HG03108 (cell line): ENCODE measurements around the gene UBE2A.

ENCODE experiments used
- ATAC-seq: cut with Tn5 transposase; IDR thresholded peaks from one replicate; pipeline ENCODE4 v1.9.1; 2021; ENCODE audit warnings: moderate library complexity; ENCODE audit not compliant: unreplicated experiment

The UBE2A gene

DNA sequence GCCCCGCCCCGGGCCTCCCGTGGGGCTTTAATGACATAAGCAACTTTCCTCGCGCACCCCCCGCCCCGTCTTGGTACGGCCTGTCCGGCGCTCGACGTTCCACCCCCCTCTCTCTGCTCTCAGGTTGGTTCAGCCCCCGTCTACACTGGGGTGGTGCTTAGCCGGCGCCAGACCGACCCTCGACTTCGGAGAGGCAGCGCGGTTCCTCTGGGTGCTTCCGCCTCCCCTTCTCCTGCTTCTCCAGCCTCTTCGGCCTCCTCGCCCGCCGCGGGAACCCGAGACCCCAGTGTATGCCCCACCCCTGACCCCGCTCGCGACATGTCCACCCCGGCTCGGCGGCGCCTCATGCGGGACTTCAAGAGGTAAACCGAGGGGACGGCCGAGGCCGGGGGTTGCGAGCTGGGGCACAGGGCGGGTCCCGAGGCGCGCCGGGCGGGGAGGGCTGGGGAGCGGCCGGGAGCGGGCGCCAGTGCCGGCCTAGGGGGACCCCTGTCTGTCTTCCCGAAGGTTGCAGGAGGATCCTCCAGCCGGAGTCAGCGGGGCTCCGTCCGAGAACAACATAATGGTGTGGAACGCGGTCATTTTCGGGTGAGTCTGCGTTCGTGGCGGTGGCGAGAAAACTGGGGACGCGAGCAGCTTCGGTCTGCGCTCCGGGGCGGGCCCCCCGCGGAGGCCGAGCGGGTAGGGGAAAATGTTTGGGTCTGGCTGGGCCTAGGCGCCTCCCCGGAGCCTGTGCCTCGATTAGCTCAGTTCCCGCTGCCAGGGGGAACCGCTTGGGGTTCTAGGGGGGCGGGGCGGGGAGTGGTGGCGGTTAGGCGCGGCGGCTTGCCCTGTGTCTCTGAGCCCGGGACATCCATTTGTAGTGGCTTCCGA, at the start of gene UBE2A:
UBE2A (plus strand) TSS at position 170 of the 873 bp plus-strand sequence; CDS start at position 319, 149 bp downstream.
- ATAC-seq: peak; percentile 73

DNA sequence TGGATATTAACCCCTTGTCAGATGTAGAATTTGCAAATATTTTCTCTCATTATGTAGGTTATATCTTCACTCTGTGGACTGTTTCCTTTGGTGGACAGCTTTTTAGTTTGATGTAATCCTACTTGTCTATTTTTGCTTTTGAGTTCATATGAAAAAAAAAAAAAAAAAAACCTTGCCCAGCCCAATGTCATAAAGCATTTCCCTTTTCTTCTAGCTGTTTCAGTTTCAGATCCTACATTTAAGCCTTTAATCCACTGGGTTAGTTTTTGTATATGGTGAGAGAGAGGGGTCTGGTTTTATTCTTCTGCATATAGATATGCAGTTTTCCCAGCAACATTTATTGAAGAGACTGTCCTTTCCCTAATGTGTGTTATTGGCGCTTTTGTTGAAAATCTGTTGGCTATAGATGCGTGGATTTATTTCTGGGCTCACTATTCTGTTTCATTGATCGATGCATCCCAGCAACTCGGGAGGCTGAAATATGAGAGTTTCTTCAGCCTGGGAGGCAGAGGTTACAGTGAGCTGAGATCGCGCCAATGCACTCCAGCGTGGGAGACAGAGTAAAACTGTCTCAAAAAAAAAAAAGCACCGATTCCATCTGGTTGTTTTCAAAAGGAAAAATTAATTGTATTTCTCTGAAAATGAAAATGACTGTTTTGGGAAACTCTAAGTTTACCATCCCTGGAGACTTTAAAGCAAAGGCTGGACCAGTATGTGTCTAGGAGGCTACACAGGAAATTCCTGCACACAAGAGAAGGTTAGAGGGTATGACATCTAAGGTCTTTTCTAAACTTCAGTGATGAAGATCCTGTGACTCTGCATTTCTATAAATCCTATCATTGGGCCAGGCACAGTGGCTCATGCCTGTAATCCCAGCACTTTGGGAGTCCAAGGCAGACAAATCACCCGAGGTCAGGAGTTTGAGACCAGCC, 44.8 kb upstream of the UBE2A start:
- no peak for ATAC-seq

DNA sequence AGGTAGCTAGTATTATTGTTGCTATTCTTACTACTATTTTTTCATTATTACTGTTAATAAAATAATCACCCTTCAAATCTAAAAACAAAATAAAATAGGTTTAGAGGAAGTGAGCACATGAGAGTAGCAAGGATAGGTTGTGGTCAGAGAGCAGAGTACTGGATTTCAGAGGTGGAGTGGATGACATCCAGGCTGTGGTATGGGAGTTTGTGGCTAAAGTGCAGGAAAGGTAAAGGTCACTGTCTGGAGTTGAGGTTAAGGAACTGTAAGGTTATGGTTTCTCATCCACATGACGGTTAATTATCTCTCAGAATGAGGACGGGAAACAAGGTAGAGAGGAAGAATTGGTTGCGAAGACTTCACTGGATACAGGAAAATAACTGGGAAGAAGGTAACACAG, 36.9 kb upstream of the UBE2A start:
- ATAC-seq: no peak

DNA sequence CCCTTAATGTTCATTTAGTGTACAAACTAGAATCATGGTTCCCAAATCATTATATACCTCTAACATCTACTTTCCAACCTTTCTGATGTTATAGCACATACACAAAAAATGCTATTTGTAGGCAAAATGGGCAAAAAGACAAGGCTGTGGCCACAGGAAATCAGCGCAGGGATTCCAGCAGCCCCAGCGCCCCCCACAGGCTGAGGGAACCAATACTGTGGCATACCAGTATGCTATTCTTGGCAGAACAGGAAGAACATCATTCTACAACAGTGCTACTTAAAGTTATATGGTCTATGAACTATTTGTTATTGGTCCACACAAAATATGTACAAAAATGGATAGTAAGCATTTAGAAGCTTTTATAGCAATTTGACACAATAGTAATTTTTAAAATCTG, 34.5 kb upstream of the UBE2A start:
- no peak for ATAC-seq

DNA sequence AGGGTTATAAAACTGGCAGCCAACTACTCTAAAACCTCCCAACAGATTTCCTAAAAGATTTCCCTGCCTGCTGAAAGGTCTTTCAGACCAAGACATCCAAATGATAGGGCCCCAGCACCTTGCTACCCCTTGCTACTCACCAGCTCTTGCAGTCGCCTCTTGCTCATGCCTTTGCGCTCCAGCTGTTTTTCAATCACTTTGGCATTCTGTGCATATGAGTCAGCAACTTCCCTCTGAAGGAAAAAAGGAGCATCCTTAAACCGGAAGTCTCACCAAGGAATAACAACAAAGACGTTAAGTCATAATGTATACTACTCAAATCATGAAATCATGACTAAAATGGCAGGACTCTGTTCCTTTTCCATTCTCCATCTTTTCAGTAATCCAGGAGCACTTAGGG, 33.2 kb upstream of the UBE2A start:
- no peak for ATAC-seq

DNA sequence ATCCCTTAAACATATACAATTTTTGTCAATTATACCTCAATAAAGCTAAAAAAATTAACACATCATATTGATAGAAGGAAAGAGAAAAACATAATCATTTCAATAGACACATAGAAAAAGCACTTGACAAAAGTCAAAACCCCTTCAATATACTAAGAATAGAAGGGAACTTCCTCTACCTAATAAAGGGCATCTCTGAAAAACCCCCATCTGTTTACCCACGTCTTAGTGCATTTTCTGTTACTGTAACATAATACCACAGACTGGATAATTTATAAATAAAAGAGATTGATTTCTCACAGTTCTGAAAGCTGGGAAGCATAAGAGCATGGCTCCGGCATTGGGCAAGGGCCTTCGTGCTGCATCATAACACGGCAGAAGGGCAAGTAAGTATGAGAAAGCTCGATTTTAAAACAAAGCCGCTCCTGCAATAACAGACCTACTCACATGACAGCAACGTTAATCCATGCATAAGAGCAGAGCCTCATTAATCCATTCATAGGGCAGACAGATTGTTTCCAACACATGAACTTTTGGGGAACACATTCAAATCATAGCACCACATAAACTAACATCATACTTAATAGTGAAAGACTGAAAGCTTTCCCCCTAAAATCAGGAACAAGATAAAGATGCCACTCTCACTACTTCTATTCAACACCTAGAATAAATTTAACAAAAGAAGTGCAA, 24.9 kb upstream of the UBE2A start:
- no peak for ATAC-seq

DNA sequence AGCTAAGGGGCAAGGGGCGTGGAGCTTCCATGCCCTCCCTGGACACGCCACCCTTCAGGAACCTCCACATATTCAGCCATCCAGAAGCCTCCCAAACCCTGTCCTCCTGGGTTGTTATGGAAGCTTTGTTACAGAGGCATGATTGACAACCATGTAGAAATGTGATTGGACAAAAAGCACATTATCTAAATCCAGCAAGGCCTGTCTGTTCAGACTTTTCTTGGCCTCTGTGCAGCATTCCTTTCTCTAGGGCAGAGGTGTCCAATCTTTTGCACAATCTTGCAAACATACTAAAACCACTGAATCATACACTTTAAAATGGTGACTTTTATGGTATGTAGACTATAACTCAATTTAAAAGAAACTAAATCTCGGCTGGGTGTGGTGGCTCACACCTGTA, 21.9 kb upstream of the UBE2A start:
- ATAC-seq: no peak

DNA sequence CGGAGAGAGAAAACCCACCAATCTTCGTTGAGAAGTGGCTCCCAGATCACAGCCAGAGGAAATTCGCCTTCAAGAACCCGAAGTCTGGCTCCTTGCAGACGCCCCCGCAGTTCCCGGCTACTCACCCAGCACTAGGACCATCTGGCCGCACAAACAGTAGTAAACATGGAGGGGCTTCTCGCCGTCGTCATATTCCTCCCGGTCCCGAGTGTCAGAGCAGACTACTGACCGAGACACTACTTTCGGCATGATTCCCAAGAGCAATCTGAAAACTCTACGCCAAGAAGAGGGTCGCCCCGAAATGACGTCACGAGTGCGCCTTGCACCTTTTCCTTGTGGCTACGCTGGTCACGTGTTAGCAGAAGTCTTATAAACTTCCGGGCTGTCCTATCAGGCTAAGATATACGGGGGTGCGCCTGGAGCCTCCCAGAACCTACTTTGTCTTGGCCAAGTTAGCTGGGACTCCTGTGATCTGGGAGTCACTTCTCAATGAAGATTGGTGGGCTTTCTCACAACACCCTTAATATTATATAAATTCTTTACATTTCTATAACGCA, 9.2 kb upstream of the UBE2A start, which contains the start of gene STEEP1:
STEEP1 (minus strand) TSS at position 303 of the 557 bp plus-strand sequence; CDS start at position 249, 54 bp downstream.
- ATAC-seq: peak; percentile 89

DNA sequence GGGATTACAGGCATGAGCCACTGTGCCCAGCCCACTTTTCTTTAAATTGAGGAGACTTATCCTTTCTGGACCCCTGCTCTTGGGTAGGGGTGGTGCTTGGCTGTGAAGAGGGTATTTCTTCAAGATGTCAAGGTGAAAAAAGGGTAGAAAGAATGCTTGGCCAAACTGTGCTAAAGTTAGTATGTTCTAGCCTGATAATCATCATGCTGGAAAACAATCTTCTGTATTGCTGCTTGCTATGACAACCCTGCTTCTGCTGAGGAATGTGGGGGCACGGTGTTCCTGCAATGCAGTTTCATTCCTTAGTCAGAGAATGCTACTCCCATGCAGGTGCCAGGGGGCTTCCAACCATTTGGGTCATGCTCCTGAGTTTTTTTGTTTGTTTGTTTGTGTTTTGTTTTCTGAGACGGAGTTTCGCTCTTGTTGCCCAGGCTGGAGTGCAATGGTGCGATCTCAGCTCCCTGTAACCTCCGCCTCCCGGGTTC, 4.0 kb upstream of the UBE2A start:
- no peak for ATAC-seq

DNA sequence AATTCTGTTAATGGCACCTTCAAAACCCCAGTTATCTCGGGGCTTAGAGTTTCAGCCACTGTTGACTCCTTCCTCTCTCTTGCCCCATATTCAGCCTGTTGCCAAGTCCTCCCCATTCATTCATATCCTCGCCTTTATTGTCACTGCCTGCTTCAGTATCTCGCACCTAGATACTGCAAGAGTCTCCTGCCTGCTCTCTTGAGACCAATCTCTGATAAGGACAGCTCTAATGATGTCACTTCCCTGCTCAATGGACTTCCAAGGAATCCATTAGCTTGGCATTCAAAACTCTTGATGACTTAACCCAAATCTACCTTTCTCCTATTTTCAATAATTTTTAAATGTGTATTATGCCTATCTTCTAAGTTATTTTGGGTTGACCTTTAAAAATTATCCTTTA, 1.1 kb upstream of the UBE2A start:
- no peak for ATAC-seq

DNA sequence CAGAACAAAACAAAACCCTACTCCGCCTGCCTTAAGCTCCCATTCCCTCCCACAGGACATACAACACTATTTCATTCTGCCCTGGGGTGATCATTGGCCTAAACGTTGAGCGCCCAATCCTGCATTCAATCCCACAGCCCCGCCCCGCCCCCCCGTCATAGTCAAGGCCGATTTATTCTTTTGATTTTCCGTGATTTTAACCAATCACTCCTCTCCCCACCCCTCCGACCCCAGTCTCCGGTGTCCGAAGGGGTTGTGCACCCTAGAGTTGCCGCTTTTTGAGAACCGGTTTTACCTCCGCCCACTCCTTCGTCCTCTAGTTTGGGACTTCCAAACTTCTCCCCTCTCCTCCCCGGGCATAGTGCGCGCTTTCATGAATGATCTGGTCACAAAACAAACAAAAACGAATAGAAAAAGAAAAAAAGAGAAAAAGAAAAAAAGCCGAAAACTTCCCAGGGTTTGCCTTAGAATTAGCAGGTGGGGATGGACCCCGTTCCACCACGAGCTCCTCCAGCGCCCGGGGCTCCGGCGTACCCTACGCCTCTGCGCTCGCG, 446 bp upstream of the UBE2A start:
- ATAC-seq: no peak

DNA sequence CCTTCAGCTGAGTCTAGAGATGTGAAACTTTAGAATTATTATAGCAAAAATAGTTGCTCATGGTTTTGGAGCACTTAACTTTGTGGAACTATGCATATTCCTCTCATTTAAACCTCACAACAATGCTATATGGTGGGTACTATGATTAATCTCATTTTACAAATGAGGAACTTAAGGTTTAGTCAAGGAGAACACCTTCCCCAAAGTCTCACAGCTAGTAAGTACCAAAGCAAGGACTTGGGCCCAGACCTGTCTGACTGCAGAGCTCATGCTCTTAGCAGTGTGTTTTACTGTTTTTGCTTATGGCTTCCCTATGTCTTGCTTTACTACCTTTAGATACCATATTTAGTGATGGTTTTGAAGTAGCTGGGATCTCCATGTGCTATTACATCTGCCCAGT, 5.1 kb downstream of the UBE2A start:
- no peak for ATAC-seq

DNA sequence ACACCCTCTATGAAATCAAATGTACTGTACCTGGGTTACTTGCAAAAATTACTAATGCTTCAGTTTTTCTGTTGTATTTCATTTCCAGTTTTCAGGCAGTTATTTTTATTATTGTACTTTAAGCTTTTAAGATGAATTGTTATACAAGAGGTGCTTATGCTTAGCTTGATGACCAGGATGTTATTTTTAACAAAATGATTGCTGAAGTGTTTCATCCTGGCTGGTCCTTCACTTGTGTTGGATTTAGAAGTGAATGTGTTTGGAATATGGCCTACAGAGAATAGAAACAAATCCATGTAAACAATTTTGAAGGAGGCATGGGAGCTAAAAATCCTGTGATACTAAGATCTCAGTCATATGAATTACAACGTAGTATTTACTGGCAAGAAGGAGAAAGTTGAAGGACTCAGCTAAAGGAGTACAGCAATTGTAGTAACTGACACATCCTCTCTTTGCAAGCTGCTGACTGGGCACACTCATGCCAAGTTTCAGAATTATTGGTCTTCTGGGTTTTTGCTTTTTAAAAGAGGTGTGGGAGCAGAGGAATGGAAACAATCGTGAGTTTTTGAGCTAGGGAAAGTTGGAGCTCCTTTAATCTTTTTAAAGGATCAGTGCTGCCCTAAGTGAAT, 9.2 kb downstream of the UBE2A start:
- ATAC-seq: no peak

DNA sequence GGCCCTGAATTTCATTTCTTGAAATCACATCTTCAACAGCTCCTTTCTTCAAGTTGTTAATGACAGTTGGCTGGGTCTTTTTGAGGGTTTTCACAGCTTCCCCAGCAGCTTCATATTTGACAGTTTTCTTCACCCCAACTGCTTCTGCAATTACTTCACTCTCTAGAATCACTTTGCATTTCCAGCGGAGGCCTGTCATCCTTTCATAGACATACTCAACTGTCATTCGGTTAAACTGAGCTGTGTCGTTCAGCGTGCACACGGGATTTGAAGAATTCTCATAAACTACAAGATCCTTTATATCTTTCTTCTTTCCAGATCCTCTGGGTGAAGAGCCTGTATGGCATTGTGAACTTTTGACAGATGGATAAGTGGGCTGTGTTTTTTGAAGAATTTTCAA, 15.4 kb downstream of the UBE2A start:
- ATAC-seq: no peak

DNA sequence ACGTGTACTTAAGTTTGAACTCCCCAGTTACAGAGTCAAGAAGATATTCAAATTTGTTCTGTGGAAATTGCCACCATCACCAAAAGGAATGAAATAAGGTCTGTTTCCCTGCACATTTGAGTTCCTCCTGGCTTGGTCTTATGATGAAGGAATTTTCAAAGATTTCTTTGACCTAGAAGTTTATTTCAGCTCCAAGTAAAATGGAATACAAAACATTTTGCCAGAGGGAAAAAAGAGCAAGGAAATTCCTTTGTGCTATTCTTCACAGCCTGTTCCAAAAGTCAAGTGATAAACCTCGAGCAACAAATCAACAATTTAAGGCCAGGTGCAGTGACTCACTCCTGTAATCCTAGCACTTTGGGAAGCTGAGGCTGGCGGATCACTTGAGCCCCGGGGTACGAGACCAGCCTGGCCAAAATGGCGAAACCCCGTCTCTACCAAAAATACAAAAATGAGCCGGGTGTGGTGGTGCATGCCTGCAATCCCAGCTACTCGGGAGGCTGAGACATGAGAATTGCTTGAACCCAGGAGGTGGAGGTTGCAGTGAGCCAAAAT, 28.4 kb downstream of the UBE2A start:
- no peak for ATAC-seq

DNA sequence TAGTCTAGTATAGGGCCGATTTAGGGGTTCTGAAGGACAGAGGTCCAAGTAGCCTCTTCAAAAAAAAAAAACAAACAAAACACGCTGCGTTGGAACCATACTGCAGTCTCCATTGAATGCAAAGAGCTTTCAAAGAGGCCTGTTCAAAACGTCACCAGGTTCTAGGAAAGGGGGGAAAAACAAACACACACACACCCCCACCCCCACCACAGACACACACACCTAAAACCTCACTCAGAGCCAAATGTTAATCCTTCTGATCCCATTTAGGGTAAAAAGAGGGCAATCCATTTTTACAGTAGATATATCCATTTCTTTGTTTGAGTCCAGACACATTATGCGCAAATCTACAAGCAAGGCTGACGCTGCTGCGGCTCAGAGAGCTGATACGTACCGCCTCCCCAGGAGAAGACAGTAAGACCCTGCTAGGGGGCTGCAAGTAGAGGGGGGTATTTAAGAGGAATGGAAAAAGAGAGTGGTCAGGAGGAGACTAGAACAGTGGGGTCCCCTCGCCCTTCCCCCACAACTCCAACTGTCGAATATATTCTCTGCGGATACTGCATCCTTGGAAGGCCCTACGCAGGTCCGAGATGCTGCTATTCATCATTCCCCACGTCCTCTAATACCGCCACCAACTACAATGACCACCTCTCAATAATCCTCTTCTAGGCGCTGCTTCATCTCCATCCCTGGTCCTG, 30.6 kb downstream of the UBE2A start:
- ATAC-seq: no peak

DNA sequence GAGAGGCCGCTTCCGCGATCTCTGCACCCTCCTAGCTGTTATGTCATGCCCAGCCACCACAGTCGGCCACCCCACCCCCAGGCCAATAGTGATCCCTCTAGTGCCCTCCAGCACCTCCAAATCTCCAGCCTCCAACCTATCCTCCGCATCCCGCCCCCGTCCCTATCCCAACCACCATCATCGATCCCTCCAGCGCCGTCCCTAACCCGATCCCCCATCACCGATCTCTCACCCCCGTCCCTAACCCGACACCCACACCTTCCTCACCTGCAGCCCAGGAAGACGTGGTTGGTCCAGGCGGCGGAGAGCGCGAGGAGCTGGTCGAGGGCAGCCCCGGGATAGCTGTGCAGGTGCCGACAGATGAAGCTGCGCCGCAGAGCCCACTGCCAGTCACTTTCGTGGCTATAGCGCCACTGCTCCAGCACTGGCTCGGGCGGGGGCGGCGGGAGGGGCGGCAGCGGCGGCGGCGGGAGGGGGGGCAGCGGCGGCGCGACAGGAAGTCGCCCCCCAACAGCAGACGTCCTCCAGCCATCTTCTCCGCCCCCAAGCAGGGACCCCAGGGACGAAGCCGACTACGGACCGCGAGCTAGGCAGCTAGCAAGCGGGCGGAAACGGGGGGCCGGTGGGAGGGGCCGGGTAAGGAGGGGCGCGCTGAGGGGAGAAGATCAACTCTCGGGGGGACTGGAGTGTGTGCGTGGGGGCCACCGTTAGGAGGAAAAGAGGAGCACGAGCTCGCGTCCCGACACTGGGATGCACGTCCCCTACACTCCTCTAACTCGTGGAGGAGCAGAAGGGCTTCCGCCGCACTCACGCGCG, 31.3 kb downstream of the UBE2A start:
- peak; percentile 33 for ATAC-seq
